IgD-negative memory B cell (primary cell): Measurements from ENCODE around the gene STXBP5L. TPM values are rescaled to one million over a fixed set of nuclear protein-coding genes. Genes with fewer than 3 reads are reported as not detected.
"Not testable (repeated sequence)": the region's sequence is repeated elsewhere in the genome, so short reads cannot be mapped to it uniquely, and the experiment has no call there.

ENCODE experiments used
- H3K27ac Mint-ChIP-seq, 3 donors: one replicate each; pipeline ENCODE4 v1.8.0; 2020 to 2022; ENCODE audit warnings: mild to moderate bottlenecking in 3 of 3, mixed read lengths in 3 of 3, moderate library complexity in 1 of 3
- H3K27me3 Mint-ChIP-seq: one replicate; pipeline ENCODE4 v1.8.0; 2021; ENCODE audit warnings: mixed read lengths
- H3K36me3 Mint-ChIP-seq: one replicate; pipeline ENCODE4 v1.8.0; 2020; ENCODE audit warnings: mild to moderate bottlenecking, mixed read lengths
- H3K4me1 Mint-ChIP-seq, 3 donors: one replicate each; pipeline ENCODE4 v1.8.0; 2020 to 2022; ENCODE audit warnings: mixed read lengths in 3 of 3, mild to moderate bottlenecking in 1 of 3
- H3K4me3 Mint-ChIP-seq, 4 donors: one replicate each; pipeline ENCODE4 v1.8.0; 2020 to 2022; ENCODE audit warnings: mild to moderate bottlenecking in 4 of 4, mixed read lengths in 4 of 4, moderate library complexity in 3 of 4
- H3K9me3 Mint-ChIP-seq, 3 donors: one replicate each; pipeline ENCODE4 v1.8.0; 2020 to 2021; ENCODE audit warnings: mixed read lengths in 3 of 3, mild to moderate bottlenecking in 1 of 3
- polyA plus RNA-seq: library from polyadenylated mRNA; unstranded; fragments of 300-500 nt; fragmentation: Illumina TruSeq; gene quantifications from one replicate; pipeline ENCODE4 v1.2.3, GENCODE V29; 2021

Gene STXBP5L
- polyA plus RNA-seq, 1 donor from 2014 or later, result not detected

DNA sequence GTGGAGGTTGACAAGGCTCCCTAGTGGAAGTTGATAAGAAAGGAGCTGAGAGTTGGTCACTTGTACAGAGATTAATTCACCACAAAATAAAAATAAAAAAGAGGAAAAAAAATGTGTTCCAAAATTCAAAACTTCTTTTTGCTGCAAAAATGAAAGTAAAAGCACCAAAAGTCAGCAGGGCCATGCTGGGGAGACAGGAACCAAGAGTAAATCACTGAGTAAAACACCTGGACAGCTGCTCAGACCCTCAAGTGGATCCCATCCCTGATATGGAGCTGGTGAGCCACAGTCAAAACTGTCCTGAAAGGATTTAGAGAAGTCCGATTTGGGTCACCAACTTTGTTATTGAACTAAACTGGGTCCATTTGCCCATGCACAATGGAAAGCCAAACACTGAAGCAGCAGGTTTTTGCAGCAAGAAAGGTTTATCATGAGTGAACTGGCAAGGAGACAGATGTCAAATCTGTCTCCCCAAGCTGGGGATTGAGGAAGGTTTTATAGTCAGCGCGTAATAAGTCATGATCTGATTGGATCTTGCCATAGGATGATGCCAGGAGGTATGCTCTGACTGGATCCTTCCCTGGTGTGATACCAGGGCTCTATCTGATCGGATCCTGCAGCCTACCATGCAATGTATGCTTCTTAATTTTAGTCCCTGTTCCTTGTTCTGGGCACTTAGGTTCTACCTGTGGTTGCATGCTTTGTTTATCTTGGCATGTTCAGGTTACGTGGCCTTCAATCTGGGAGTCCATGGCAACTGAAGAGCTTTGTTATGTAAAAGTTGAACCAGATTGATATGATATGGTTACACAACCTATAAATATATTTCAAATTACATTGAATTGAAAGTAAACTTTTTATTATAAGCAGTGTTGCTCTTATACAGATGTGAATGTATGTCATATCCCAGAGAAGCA, 324.6 kb downstream of the STXBP5L start:
- H3K9me3 Mint-ChIP-seq, result no peaks in the 10 kb centered on the region

DNA sequence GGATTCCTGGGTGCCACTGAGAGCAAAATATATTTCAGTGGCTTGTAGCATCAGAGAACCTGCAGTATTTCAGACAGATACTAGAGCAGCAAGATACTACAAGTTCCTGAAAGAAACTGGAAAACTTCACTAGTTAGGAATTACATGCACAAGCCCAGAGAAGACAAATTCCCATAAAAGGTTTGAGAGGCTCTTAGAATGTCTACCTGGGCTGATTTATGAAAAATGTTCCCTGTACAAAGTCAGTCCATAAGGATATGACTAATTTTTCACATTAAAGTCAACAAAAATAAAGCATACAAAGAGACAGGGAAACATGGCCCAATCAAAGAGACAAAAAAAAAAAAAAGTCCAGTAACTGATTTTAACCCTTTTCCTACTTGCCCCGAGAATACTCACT, 335.2 kb downstream of the STXBP5L start:
- H3K27me3 Mint-ChIP-seq, result no peaks in the 10 kb centered on the region
- no peaks in the 10 kb centered on the region for H3K36me3 Mint-ChIP-seq
- H3K27ac Mint-ChIP-seq, result no peak overlapping the region
- no peak overlapping the region for H3K4me3 Mint-ChIP-seq
- H3K9me3 Mint-ChIP-seq, result peaks cover 0 to 3% (median 3%) of the 10 kb centered on the region in 3 donors
- no peaks in the 10 kb centered on the region for H3K4me1 Mint-ChIP-seq

More for the DNA sequence above, 324.6 kb downstream of the STXBP5L start:
- no peaks in the 10 kb centered on the region for H3K36me3 Mint-ChIP-seq
- no peak overlapping the region for H3K4me3 Mint-ChIP-seq
- H3K4me1 Mint-ChIP-seq, result no peaks in the 10 kb centered on the region
- H3K27ac Mint-ChIP-seq, result no peak overlapping the region
- H3K27me3 Mint-ChIP-seq, result no peaks in the 10 kb centered on the region

DNA sequence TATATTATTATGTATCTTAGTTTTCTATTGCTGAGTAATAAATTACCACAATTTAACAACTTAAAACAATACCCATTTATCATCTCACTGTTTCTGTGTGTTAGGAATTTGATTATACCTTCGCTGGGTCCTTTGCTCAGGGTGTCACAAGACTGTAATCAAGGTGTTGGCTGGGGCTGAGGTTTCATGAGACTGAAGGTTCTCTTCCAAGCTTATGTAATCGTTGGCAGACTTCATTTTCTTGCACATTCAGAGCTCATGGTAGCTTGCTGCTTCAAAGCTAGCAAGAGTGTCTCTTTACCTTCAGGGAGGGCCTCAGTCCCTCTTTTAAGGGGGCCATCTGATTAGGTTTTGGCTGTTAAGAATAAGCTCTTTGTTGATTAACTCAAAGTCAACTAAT, 344.7 kb downstream of the STXBP5L start:
- Mint-ChIP-seq H3K36me3 (no peaks in the 10 kb centered on the region), H3K27me3 (no peaks in the 10 kb centered on the region), H3K4me3 (no peak overlapping the region), H3K27ac (no peak overlapping the region), H3K9me3 (peaks cover 0 to 3% (median 0%) of the 10 kb centered on the region in 3 donors), H3K4me1 (no peaks in the 10 kb centered on the region)

DNA sequence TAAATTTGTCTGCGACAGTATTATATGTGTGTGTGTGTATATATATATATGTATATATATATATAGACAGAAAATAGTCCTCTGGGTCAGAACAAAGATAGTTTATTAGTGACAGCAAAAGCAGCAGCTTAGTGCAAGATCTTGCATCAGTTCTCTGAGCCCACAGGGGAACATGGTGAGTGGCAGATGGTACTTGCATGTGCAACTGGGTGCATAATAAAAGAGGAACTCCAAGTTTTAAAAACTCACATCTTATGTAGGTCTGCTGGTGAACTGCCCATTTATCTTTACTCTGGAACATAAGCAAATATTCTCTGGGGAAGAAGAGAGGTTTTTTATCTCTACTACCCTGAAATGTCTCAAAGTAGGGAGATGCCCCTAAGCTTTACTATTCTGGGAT, 361.4 kb downstream of the STXBP5L start:
- no peaks in the 10 kb centered on the region for H3K27me3 Mint-ChIP-seq
- no peak overlapping the region for H3K27ac Mint-ChIP-seq
- H3K9me3 Mint-ChIP-seq, result peaks cover 7 to 29% (median 15%) of the 10 kb centered on the region in 3 donors
- no peak overlapping the region for H3K4me3 Mint-ChIP-seq
- no peaks in the 10 kb centered on the region for H3K4me1 Mint-ChIP-seq
- peaks cover 2% of the 10 kb centered on the region for H3K36me3 Mint-ChIP-seq

DNA sequence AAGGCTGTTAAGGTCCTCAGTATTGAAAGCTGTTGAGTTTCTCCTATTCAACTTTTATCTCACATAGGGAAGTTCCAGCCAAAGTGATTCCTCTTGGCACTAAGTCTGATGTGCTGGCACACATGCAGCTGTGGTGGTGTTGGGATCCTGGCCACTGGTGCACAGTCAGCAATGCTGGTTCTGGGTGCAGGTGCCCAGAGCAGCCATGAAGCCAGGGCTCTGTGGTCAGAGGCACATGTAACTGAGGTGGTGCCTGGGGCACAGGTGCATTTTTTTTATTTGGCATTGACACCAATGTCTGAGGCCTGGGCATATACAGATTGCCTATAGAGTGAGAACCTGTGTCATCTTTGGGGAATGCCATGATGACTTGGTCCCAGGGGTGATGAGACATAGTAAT, 366.4 kb downstream of the STXBP5L start:
- no peak overlapping the region for H3K4me3 Mint-ChIP-seq
- peaks cover 7 to 15% (median 14%) of the 10 kb centered on the region in 3 donors for H3K9me3 Mint-ChIP-seq
- peaks cover 2% of the 10 kb centered on the region for H3K36me3 Mint-ChIP-seq
- no peaks in the 10 kb centered on the region for H3K27me3 Mint-ChIP-seq
- no peak overlapping the region for H3K27ac Mint-ChIP-seq
- no peaks in the 10 kb centered on the region for H3K4me1 Mint-ChIP-seq

DNA sequence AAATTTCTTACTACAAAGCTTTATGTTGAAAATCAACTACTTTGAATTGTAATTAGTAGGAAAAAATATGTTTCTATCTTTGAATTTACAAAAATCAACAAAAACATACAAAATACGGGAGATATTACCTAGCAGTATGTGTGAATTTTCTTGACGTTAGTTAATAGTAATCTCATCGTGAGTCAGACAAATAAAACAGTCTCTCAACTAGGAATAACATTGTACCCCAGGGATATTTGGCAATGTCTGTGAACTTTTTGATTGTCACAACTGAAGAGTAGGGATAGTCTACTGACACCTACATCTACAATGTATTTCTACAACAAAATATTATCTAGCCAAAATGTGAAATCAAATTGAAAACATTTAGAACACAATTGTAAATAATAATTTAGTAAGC, 387.4 kb downstream of the STXBP5L start:
- H3K27ac Mint-ChIP-seq, result no peak overlapping the region
- peaks cover 5% of the 10 kb centered on the region for H3K27me3 Mint-ChIP-seq
- peaks cover 3 to 4% (median 4%) of the 10 kb centered on the region in 3 donors for H3K9me3 Mint-ChIP-seq
- no peaks in the 10 kb centered on the region for H3K4me1 Mint-ChIP-seq
- H3K4me3 Mint-ChIP-seq, result no peak overlapping the region
- no peaks in the 10 kb centered on the region for H3K36me3 Mint-ChIP-seq

DNA sequence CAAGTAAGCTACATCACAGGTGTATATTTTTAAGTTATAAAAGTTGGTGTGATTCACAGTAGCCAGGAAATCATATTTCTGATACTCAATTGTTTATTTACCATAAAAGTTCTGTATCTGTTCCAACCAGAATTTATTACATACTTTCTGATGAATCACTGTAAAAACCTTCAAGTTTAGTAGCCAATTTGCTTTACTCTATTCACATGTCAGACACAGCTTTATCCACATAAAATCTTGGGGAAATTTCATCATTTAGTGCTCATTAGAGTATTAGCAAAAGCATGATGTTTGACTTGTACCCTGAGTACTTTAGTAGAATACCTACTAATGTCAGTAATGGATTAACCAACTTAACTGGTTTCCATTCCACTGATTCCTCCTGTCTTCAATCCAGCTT, 388.0 kb downstream of the STXBP5L start:
- no peaks in the 10 kb centered on the region for H3K36me3 Mint-ChIP-seq
- no peak overlapping the region for H3K27ac Mint-ChIP-seq
- peaks cover 0 to 4% (median 4%) of the 10 kb centered on the region in 3 donors for H3K9me3 Mint-ChIP-seq
- H3K4me3 Mint-ChIP-seq, result no peak overlapping the region
- peaks cover 5% of the 10 kb centered on the region for H3K27me3 Mint-ChIP-seq
- no peaks in the 10 kb centered on the region for H3K4me1 Mint-ChIP-seq

DNA sequence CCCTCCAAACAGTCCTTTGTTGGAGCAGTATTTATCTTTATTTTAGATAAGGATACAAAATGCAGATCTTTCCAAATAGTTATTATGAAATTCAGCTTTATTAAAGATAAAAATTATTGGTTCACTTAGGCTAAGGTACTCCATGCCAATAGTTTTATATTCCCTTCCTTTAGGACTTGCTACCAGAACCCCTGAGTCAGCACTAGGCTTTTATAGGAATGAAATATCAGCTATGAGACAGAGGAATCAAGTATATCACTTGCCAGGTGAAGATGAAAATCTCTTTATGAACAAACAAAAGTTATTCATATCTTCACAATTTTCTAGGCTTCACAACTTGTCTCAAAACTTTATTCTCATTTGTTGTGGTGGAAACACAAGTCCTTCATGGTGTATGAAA, 416.3 kb downstream of the STXBP5L start:
- no peak overlapping the region for H3K27ac Mint-ChIP-seq
- H3K4me1 Mint-ChIP-seq, result no peaks in the 10 kb centered on the region
- peaks cover 4% of the 10 kb centered on the region for H3K27me3 Mint-ChIP-seq
- H3K4me3 Mint-ChIP-seq, result no peak overlapping the region
- no peaks in the 10 kb centered on the region for H3K36me3 Mint-ChIP-seq
- no peaks in the 10 kb centered on the region for H3K9me3 Mint-ChIP-seq

DNA sequence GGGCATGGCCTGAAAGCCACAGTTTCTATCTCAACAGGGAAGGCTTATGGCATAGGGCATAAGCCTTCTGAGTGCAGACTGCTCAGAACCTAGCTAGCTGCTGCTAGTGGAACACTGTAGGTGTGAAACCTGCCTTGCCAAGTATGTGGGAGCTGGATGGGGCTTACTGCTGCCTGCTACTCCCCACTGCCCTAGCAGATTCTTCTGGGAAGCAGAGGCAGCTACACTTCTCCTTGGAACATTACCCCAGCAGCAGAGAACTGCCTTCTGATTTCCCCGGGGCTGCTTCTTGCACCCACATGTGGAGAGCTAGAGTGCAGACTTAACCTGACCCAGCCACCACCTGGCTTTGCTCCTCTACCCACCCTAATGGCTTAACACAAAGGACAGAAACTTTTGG, 422.1 kb downstream of the STXBP5L start:
- no peaks in the 10 kb centered on the region for H3K36me3 Mint-ChIP-seq
- peaks cover 0 to 4% (median 2%) of the 10 kb centered on the region in 3 donors for H3K9me3 Mint-ChIP-seq
- no peak overlapping the region for H3K27ac Mint-ChIP-seq
- peaks cover 6% of the 10 kb centered on the region for H3K27me3 Mint-ChIP-seq
- no peaks in the 10 kb centered on the region for H3K4me1 Mint-ChIP-seq
- no peak overlapping the region for H3K4me3 Mint-ChIP-seq

DNA sequence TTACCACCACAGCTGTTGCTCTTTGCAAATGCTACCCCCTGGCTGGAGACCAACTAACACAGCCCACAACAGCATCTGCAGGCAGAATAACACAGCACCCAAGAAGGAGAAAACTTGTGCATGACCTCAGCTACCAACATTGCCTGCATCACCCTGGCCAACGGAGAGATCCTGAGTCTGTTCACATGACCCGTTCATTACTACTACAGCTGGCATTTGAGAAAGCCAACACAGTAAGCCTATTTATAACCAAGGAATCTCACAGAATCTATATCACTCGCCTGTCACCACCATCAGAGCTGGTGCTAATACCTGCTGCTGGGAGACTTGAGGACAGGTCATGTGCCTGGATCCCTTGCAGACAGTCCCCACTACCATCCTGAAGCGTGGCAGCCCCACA, 422.6 kb downstream of the STXBP5L start:
- H3K4me3 Mint-ChIP-seq, result no peak overlapping the region

DNA sequence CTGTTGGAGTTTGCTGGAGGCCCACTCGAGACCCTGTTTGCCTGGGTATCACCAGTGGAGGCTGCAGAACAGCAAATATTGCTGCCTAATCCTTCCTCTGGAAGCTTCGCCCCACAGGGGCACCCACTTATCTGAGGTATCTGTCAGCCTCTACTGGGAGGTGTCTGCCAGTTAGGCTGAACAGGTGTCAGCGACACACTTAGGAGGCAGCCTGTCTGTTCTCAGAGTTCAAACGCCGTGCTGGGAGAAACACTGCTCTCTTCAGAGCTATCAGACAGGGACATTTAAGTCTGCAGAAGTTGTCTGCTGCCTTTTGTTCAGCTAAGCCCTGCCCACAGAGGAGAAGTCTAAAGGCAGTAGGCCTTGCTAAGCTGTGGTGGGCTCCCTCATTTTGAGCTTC, 448.0 kb downstream of the STXBP5L start:
- H3K4me3 Mint-ChIP-seq, H3K27ac Mint-ChIP-seq, H3K36me3 Mint-ChIP-seq, H3K27me3 Mint-ChIP-seq, H3K4me1 Mint-ChIP-seq: not testable (repeated sequence)
- H3K9me3 Mint-ChIP-seq, result peaks cover 8 to 19% (median 14%) of the 10 kb centered on the region in 3 donors

More for the DNA sequence above, 422.6 kb downstream of the STXBP5L start:
- peaks cover under 1 to 4% (median 2%) of the 10 kb centered on the region in 3 donors for H3K9me3 Mint-ChIP-seq
- H3K27me3 Mint-ChIP-seq, result peaks cover 6% of the 10 kb centered on the region
- no peak overlapping the region for H3K27ac Mint-ChIP-seq
- no peaks in the 10 kb centered on the region for H3K4me1 Mint-ChIP-seq
- H3K36me3 Mint-ChIP-seq, result no peaks in the 10 kb centered on the region

DNA sequence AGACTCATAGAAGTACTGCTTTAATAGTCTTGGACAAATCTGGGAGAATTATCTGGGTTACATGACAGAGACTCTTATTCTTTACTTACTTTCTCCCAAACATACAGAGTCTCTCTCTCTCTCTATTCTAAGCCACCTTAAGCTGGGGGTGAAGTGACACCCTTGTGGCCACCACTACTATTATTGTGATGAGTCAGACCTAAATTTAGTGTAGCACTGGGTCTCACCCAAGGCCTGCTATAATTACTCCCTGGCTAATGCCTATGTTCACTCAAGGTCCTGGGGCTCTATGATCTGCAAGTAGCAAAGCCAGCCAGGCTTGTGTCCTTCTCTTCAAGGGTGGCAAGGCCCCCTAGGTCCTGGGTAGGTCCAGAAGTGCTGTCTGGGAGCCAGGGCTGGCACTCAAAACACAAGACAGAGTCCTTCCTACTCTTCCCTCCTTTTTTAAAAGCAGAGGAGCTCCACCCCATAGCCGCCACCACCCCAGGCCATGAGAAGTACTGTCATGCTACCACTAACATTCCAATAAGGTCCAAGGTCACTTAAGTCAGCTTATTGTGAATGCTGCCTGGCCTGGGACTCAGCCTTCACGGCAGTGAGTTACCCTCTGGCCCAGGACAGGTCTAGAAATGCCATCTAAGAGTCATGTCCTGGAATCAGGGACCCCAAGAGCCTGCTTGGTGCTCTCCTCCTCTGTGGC, 454.2 kb downstream of the STXBP5L start:
- no peak overlapping the region for H3K27ac Mint-ChIP-seq
- no peaks in the 10 kb centered on the region for H3K4me1 Mint-ChIP-seq
- H3K4me3 Mint-ChIP-seq, result no peak overlapping the region
- H3K36me3 Mint-ChIP-seq, result peaks cover 4% of the 10 kb centered on the region
- peaks cover 2% of the 10 kb centered on the region for H3K27me3 Mint-ChIP-seq
- H3K9me3 Mint-ChIP-seq, result peaks cover 3 to 5% (median 5%) of the 10 kb centered on the region in 3 donors

DNA sequence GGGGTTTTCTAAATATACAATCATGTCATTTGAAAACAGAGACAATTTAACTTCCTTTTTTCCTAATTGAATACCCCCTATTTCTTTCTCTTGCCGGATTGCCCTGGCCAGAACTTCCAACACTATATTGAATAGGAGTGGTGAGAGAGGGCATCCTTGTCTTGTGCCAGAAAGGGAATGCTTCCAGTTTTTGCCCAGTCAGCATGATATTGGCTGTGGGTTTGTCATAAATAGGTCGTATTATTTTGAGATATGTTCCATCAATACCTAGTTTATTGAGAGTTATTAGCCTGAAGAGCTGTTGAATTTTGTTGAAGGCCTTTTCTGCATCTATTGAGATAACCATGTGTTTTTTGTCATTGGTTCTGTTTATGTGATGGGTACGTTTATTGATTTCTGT, 480.3 kb downstream of the STXBP5L start:
- H3K27ac Mint-ChIP-seq, H3K36me3 Mint-ChIP-seq, H3K9me3 Mint-ChIP-seq, H3K4me3 Mint-ChIP-seq, H3K27me3 Mint-ChIP-seq, H3K4me1 Mint-ChIP-seq: not testable (repeated sequence)

DNA sequence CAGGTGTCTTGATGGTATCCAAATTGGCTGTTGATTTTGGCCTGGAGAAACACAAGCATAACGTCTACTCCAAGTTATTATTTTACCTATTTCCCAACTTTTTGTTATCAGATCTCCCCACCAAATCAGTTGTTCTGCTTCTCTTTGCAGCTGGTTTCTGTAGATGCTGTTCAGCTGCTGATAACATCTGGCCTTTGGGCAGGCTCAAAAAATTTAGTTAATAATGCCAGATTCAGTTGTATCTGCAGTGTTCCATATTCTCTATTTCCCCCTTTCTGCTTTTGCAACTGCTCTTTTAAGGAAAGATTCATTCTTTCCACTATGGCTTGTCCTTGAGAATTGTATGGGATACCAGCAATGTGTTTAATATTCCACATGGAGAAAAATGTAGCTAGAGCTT, 488.0 kb downstream of the STXBP5L start:
- H3K36me3 Mint-ChIP-seq, H3K4me3 Mint-ChIP-seq, H3K9me3 Mint-ChIP-seq, H3K4me1 Mint-ChIP-seq, H3K27ac Mint-ChIP-seq: not testable (repeated sequence)
- peaks cover 11% of the 10 kb centered on the region for H3K27me3 Mint-ChIP-seq

DNA sequence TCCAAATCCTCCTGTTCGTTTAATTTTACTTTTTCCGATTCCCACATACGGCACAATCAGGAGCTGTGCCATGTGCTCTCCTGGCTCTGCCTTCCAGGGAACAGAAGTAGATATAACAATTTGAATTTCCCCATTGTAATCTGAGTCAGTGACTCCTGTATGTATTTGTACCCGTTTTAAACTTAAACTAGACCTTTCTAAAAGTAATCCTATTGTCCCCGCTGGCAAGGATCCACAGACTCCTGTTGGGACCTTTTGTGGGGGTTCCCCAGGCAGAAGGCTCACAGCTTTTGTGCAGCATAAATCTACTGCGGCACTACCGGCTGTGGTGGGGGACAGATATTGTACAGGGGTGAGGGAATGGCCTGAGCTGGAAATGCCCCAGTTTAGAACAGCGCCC, 490.0 kb downstream of the STXBP5L start:
- H3K27ac Mint-ChIP-seq, result not testable (repeated sequence)

DNA sequence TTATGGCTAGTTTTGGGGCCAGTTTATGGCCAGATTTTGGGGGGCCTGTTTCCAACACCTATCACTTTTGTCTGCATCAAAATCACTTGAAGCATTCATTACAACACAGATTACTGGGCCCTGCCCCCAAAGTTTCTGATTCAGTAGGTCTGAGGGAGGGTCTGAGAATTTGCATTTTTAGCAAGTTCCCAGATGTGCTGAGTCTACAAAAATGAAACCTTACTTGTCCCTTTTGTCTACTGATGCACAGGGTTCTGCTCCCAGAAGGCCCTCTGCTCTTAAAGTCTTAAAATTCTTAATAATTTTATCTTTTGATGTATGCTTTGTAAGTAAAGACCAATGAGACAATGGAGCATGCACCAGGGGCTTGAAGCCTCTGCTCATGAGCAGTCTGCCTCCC, 491.8 kb downstream of the STXBP5L start:
- H3K36me3 Mint-ChIP-seq, result no peaks in the 10 kb centered on the region
- peaks cover 7% of the 10 kb centered on the region for H3K27me3 Mint-ChIP-seq
- H3K4me1 Mint-ChIP-seq, result no peaks in the 10 kb centered on the region
- no peak overlapping the region for H3K27ac Mint-ChIP-seq
- no peak overlapping the region for H3K4me3 Mint-ChIP-seq
- H3K9me3 Mint-ChIP-seq, result no peaks in the 10 kb centered on the region

More for the DNA sequence above, 490.0 kb downstream of the STXBP5L start:
- H3K4me3 Mint-ChIP-seq, H3K36me3 Mint-ChIP-seq, H3K4me1 Mint-ChIP-seq, H3K9me3 Mint-ChIP-seq, H3K27me3 Mint-ChIP-seq: not testable (repeated sequence)
